ENCODE measurements around the gene SMPD4. TPM values are rescaled to one million over a fixed set of nuclear protein-coding genes. Genes with fewer than 3 reads are reported as not detected.
A peak's percentile ranks its signal among the peaks of the same experiment; 100 is the strongest.
"Not testable (repeated sequence)": the region's sequence is repeated elsewhere in the genome, so short reads cannot be mapped to it uniquely, and the experiment has no call there.

Gene SMPD4
- total and polyA plus RNA-seq, 7 donors: 15.7 to 29.8 (median 24.8) TPM

- no peaks in the 10 kb centered on the region for H3K9me3 ChIP-seq
- 92 to 95% (median 94%) methylated on average over 27 to 29 of the region's 29 CpGs for WGBS, 3 donors
- TF ChIP-seq CTCF (IDR thresholded peaks at IDR 0.05): no peak
- intact Hi-C loops (cut with DNase I): no loop called here
- peaks cover 0 to 54% of the 10 kb centered on the region in 2 donors for H3K36me3 ChIP-seq (ENCODE audit: insufficient read depth in 1 of 2, low read depth in 1 of 2)
- ATAC-seq (no peak), DNase-seq (peak in 1 of 2 donors; percentile 45)
- H3K27ac ChIP-seq: no peak overlapping the region
- no peaks in the 10 kb centered on the region for H3K27me3 ChIP-seq (ENCODE audit: insufficient read depth in 3 of 3, low read length in 2 of 3)
- no peaks in the 10 kb centered on the region for H3K4me1 ChIP-seq
- H3K4me3 ChIP-seq: no peak overlapping the region
Observed at GRCh38 chr2:130154773-130155765, 26.3 kb downstream of the SMPD4 start.

GRCh38 chr2:130154423-130154770 is 27.0 kb downstream of the SMPD4 start:
- H3K36me3 ChIP-seq (ENCODE audit: insufficient read depth in 1 of 2, low read depth in 1 of 2): peaks cover 0 to 47% of the 10 kb centered on the region in 2 donors
- H3K9me3 ChIP-seq; intact Hi-C loops (cut with DNase I); H3K4me1 ChIP-seq; H3K4me3 ChIP-seq; ATAC-seq; H3K27me3 ChIP-seq (ENCODE audit: insufficient read depth in 3 of 3, low read length in 2 of 3); H3K27ac ChIP-seq: not testable (repeated sequence)
- peak in 1 of 2 donors; percentile 26 for DNase-seq
- WGBS, 3 donors: 83 to 96% (median 92%) methylated on average over 5 to 7 of the region's 8 CpGs

- H3K27me3 ChIP-seq (ENCODE audit: insufficient read depth in 3 of 3, low read length in 2 of 3); H3K27ac ChIP-seq; H3K4me1 ChIP-seq; H3K9me3 ChIP-seq; H3K4me3 ChIP-seq; intact Hi-C loops (cut with DNase I): not testable (repeated sequence)
- peaks cover 0 to 42% of the 10 kb centered on the region in 2 donors for H3K36me3 ChIP-seq (ENCODE audit: insufficient read depth in 1 of 2, low read depth in 1 of 2)
- peak in 1 of 2 donors; percentile 28 for DNase-seq
- WGBS, 3 donors: 89 to 92% (median 91%) methylated on average over 19 to 22 of the region's 23 CpGs
- ATAC-seq: peak in 1 of 4 donors; percentile 2
Observed at GRCh38 chr2:130153721-130154422, 27.5 kb downstream of the SMPD4 start.

GRCh38 chr2:130152816-130153595 is 28.4 kb downstream of the SMPD4 start:
- Histone ChIP-seq H3K27me3 (ENCODE audit: insufficient read depth in 3 of 3, low read length in 2 of 3) (no peaks in the 10 kb centered on the region), H3K4me3 (no peak overlapping the region), H3K9me3 (no peaks in the 10 kb centered on the region), H3K36me3 (ENCODE audit: insufficient read depth in 1 of 2, low read depth in 1 of 2) (peaks cover 0 to 38% of the 10 kb centered on the region in 2 donors), H3K27ac (no peak overlapping the region), H3K4me1 (no peaks in the 10 kb centered on the region)
- TF ChIP-seq CTCF (IDR thresholded peaks at IDR 0.05): no peak
- WGBS, 3 donors: 90 to 94% (median 92%) methylated on average over 23 to 25 of the region's 25 CpGs
- DNase-seq (no peak), ATAC-seq (no peak)
- intact Hi-C loops (cut with DNase I): no loop called here

- H3K27me3 ChIP-seq (ENCODE audit: insufficient read depth in 3 of 3, low read length in 2 of 3); H3K27ac ChIP-seq; intact Hi-C loops (cut with DNase I); H3K4me3 ChIP-seq; ATAC-seq; H3K4me1 ChIP-seq; DNase-seq; H3K9me3 ChIP-seq: not testable (repeated sequence)
- 86 to 90% (median 90%) methylated on average over 17 to 27 of the region's 27 CpGs for WGBS, 3 donors
- H3K36me3 ChIP-seq (ENCODE audit: insufficient read depth in 1 of 2, low read depth in 1 of 2): peaks cover 0 to 33% of the 10 kb centered on the region in 2 donors
Observed at GRCh38 chr2:130152136-130152815, 29.1 kb downstream of the SMPD4 start.

GRCh38 chr2:130151145-130151512 is 30.3 kb downstream of the SMPD4 start:
- intact Hi-C loops (cut with DNase I); H3K27ac ChIP-seq; DNase-seq; H3K27me3 ChIP-seq (ENCODE audit: insufficient read depth in 3 of 3, low read length in 2 of 3); ATAC-seq; H3K4me3 ChIP-seq; H3K4me1 ChIP-seq; H3K9me3 ChIP-seq: not testable (repeated sequence)
- 65 to 73% (median 66%) methylated on average over 5 of the region's 5 CpGs for WGBS, 3 donors
- H3K36me3 ChIP-seq (ENCODE audit: insufficient read depth in 1 of 2, low read depth in 1 of 2): peaks cover 0 to 33% of the 10 kb centered on the region in 2 donors
